Adrenal gland (tissue), 12 donors: ENCODE data around the gene BTBD18. TPM values are rescaled to one million over a fixed set of nuclear protein-coding genes. Genes with fewer than 3 reads are reported as not detected.
A peak's percentile ranks its signal among the peaks of the same experiment; 100 is the strongest.

Experiments used
- DNase-seq, 7 donors: peaks; one replicate each; pipeline ENCODE4 v3.0.0-alpha.2; 2019 to 2020
- H3K27ac ChIP-seq, 5 donors: fragments of 200-600 bp; sonication (generic) in 4 of 5; 1 replicate in 3 of 5; 2 replicates in 2 of 5; pipeline versions ENCODE4 v1.5.1 to v1.8.0; 2016 to 2020; ENCODE audit warnings: mild to moderate bottlenecking in 1 of 5
- H3K27me3 ChIP-seq: fragments of 200-600 bp; 2 replicates; pipeline ENCODE4 v1.8.0; 2021
- H3K36me3 ChIP-seq, 2 donors: fragments of 200-600 bp; replicated peaks in 1 of 2; 1 replicate in 1 of 2; 2 replicates in 1 of 2; pipeline versions ENCODE4 v1.5.1 to v1.8.0; 2018 to 2022
- H3K4me1 ChIP-seq, 2 donors: fragments of 200-600 bp; replicated peaks in 1 of 2; 1 replicate in 1 of 2; 2 replicates in 1 of 2; pipeline versions ENCODE4 v1.5.1 to v1.8.0; 2018 to 2021
- H3K4me3 ChIP-seq, 4 donors: fragments of 200-600 bp; sonication (generic) in 3 of 4; one replicate each; pipeline ENCODE4 v1.5.1; 2016 to 2018
- H3K9me3 ChIP-seq, 3 donors: fragments of 200-600 bp; sonication (generic) in 1 of 3; replicated peaks in 1 of 3; 1 replicate in 2 of 3; 2 replicates in 1 of 3; pipeline versions ENCODE4 v1.5.1 to v1.8.0; 2016 to 2021
- CTCF ChIP-seq, 6 experiments: fragments of 450-650 bp in 4 of 6; fragments of 200-600 bp in 2 of 6; sonication (generic) in 1 of 6; IDR thresholded peaks; 1 replicate in 5 of 6; 2 replicates in 1 of 6; pipeline versions ENCODE4 v1.5.1 to v1.8.0; 2016 to 2021; ENCODE audit warnings: antibody characterized with exemption in 6 of 6, mild to moderate bottlenecking in 2 of 6, moderate library complexity in 1 of 6
- POLR2A ChIP-seq, 2 donors: fragments of 450-650 bp; IDR thresholded peaks; one replicate each; pipeline ENCODE4 v1.6.1; 2017; ENCODE audit warnings: antibody characterized with exemption in 2 of 2, mild to moderate bottlenecking in 2 of 2, moderate library complexity in 1 of 2
- WGBS, 4 donors: extraction: QIAGEN DNeasy Blood & Tissue Kit in 2 of 4; methylation state at CpG; one replicate each; pipeline versions ENCODE4 v1.1.5 to v1.1.7; 2013 to 2017; 5-methylcytosine and 5-hydroxymethylcytosine counted together
- intact Hi-C, 2 donors: fragments of 100-400 bp; cut with DNase I; formaldehyde crosslinking; loops; one replicate each; pipeline versions ENCODE4 v1.14.1 to v1.15.0; 2022 to 2023
- polyA plus RNA-seq, 3 donors: library from polyadenylated mRNA; stranded (reverse); fragments of 200-250 nt in 2 of 3; fragments of 350-450 nt in 1 of 3; fragmentation: Illumina TruSeq in 1 of 3; extraction: RNeasy Lipid Tissue Mini Kit (QIAGEN cat#74804) in 1 of 3; gene quantifications; one replicate each; pipeline ENCODE4 v1.2.3, GENCODE V29; 2013 to 2014
- total RNA-seq, 9 donors: library from RNA; depleted of rRNA in 4 of 9; stranded (reverse); fragments of >200 nt in 4 of 9; fragments of 120-200 nt in 1 of 9; fragmentation: NEBNext Ultra II Directional in 1 of 9; extraction: Animal tissue kit (Norgen Biotek cat#: 25700) in 1 of 9; gene quantifications; one replicate each; pipeline versions ENCODE4 v1.1.0 to v1.2.4, GENCODE V29; 2013 to 2023
- donor health status: healthy with polysubstance abuse.
- donor health status: Bipolar disorder and iron deficiency.
- donor health status: DM: yes; HTN: yes; CAD: no.
- donor health status: DM: no; HTN: no; CAD: no.
- donor health status: DM: no; HTN: no; CAD: no.
- donor health status: DM: yes; HTN: yes; CAD: no.

Gene BTBD18
- total and polyA plus RNA-seq, 12 donors = not detected

GRCh38 chr11:57773026-57773598 is 21.5 kb upstream of the BTBD18 start:
- 69 to 85% (median 83%) methylated on average over 5 of the region's 5 CpGs for WGBS, 4 donors
- no peaks in the 10 kb centered on the region for H3K36me3 ChIP-seq
- no peaks in the 10 kb centered on the region for H3K27me3 ChIP-seq
- intact Hi-C loops = no loop called here
- H3K4me1 ChIP-seq = peaks cover 66 to 84% of the 10 kb centered on the region in 2 donors
- no peak for TF ChIP-seq CTCF (IDR thresholded peaks at IDR 0.05)
- TF ChIP-seq POLR2A (IDR thresholded peaks at IDR 0.05) = no peak
- H3K9me3 ChIP-seq = no peaks in the 10 kb centered on the region
- H3K4me3 ChIP-seq = no peak overlapping the region
- no peak overlapping the region for H3K27ac ChIP-seq
- DNase-seq = no peak

- no peaks in the 10 kb centered on the region for H3K9me3 ChIP-seq
- no peaks in the 10 kb centered on the region for H3K36me3 ChIP-seq
- H3K27me3 ChIP-seq = no peaks in the 10 kb centered on the region
- intact Hi-C loops = no loop called here
- DNase-seq = no peak
- WGBS, 4 donors = 79 to 87% (median 83%) methylated on average over 4 of the region's 4 CpGs
- TF ChIP-seq CTCF (IDR thresholded peaks at IDR 0.05) (no peak), POLR2A (IDR thresholded peaks at IDR 0.05) (no peak)
- no peak overlapping the region for H3K4me3 ChIP-seq
- H3K4me1 ChIP-seq = peaks cover 60 to 83% of the 10 kb centered on the region in 2 donors
- peak overlapping the region in 1 of 5 donors; percentile 6 for H3K27ac ChIP-seq
These were observed 20.9 kb upstream of the BTBD18 start for GRCh38 chr11:57772562-57772961.

- no peak for TF ChIP-seq CTCF (IDR thresholded peaks at IDR 0.05)
- TF ChIP-seq POLR2A (IDR thresholded peaks at IDR 0.05) = no peak
- H3K4me3 ChIP-seq = no peak overlapping the region
- WGBS, 4 donors = 90 to 94% (median 92%) methylated on average over 3 of the region's 3 CpGs
- DNase-seq = no peak
- intact Hi-C loops = no loop called here
- H3K27me3 ChIP-seq = no peaks in the 10 kb centered on the region
- H3K27ac ChIP-seq = no peak overlapping the region
- H3K9me3 ChIP-seq = no peaks in the 10 kb centered on the region
- H3K36me3 ChIP-seq = no peaks in the 10 kb centered on the region
- H3K4me1 ChIP-seq = peaks cover 48 to 83% of the 10 kb centered on the region in 2 donors
These were observed 19.7 kb upstream of the BTBD18 start for GRCh38 chr11:57771365-57771764.

GRCh38 chr11:57770793-57771192 is 19.2 kb upstream of the BTBD18 start:
- Histone ChIP-seq H3K4me1 (peaks cover 43 to 83% of the 10 kb centered on the region in 2 donors), H3K4me3 (no peak overlapping the region), H3K27ac (no peak overlapping the region), H3K36me3 (no peaks in the 10 kb centered on the region), H3K27me3 (no peaks in the 10 kb centered on the region), H3K9me3 (no peaks in the 10 kb centered on the region)
- DNase-seq = no peak
- intact Hi-C loops = no loop called here
- TF ChIP-seq CTCF (IDR thresholded peaks at IDR 0.05) = no peak
- TF ChIP-seq POLR2A (IDR thresholded peaks at IDR 0.05) = no peak
- WGBS, 4 donors = 12 to 19% (median 17%) methylated on average over 1 of the region's 1 CpG
